H1 (cell line): ENCODE data around the gene NPY5R. TPM values are rescaled to one million over a fixed set of nuclear protein-coding genes. Genes with fewer than 3 reads are reported as not detected.

Source experiments
- CTCF ChIA-PET: fragments of 300-600 bp; sonication (Branson Sonifier 250); formaldehyde crosslinking; loops from one replicate; lab custom pipeline; 2021; ENCODE audit not compliant: partially characterized antibody; lab: Charles Lee
- POLR2A ChIA-PET: fragments of 300-600 bp; sonication (Branson Sonifier 250); formaldehyde crosslinking; loops from one replicate; lab custom pipeline; 2021; ENCODE audit warnings: inconsistent platforms; ENCODE audit not compliant: partially characterized antibody; lab: Charles Lee
- DNase-seq, 2 experiments: peaks; one replicate each; pipeline versions ENCODE4 v3.0.0 to v3.0.0-alpha.2; 2010 to 2022; ENCODE audit warnings: low spot score in 2 of 2, low read depth in 1 of 2, mixed read lengths in 1 of 2
- FAIRE-seq: peaks from 2 replicates; lab custom pipeline; 2011; peaks lifted over from hg19 to GRCh38; lab: Jason Lieb, UNC
- H2AFZ ChIP-seq: 2 replicates; pipeline ENCODE4 v1.8.1; 2012; ENCODE audit warnings: low read length, inconsistent platforms
- H2AK5ac ChIP-seq: 2 replicates; pipeline ENCODE4 v1.6.1; 2013; ENCODE audit warnings: low read depth, low read length
- H2BK120ac ChIP-seq: replicated peaks from 2 replicates; pipeline ENCODE3; 2013; ENCODE audit warnings: low read depth, low read length, inconsistent platforms
- H2BK12ac ChIP-seq: 2 replicates; pipeline ENCODE4 v1.6.1; 2013; ENCODE audit warnings: low read depth, low read length
- H2BK15ac ChIP-seq: 2 replicates; pipeline ENCODE4 v1.6.1; 2013; ENCODE audit warnings: low read length
- H2BK20ac ChIP-seq: 2 replicates; pipeline ENCODE4 v1.6.1; 2013; ENCODE audit warnings: low read length
- H2BK5ac ChIP-seq: 2 replicates; pipeline ENCODE4 v1.6.1; 2013; ENCODE audit warnings: low read depth, low read length
- H3K14ac ChIP-seq: 2 replicates; pipeline ENCODE4 v1.6.1; 2013; ENCODE audit warnings: inconsistent platforms; ENCODE audit not compliant: insufficient read length
- H3K18ac ChIP-seq: 2 replicates; pipeline ENCODE4 v1.6.1; 2013; ENCODE audit warnings: low read length; ENCODE audit errors: extremely low read depth
- H3K23ac ChIP-seq: 2 replicates; pipeline ENCODE4 v1.6.1; 2013; ENCODE audit warnings: inconsistent platforms; ENCODE audit not compliant: insufficient read length
- H3K23me2 ChIP-seq: 2 replicates; pipeline ENCODE4 v1.6.1; 2013; ENCODE audit warnings: low read depth, low read length
- H3K27ac ChIP-seq: 2 replicates; pipeline ENCODE4 v1.6.1; 2011; ENCODE audit warnings: low read depth, low read length, inconsistent platforms
- H3K27me3 ChIP-seq, 4 experiments: replicated peaks in 1 of 4; 1 replicate in 1 of 4; 2 replicates in 3 of 4; pipeline versions ENCODE4 v1.6.1 to v1.8.1; 2011 to 2013; ENCODE audit warnings: low read length in 3 of 4, mild to moderate bottlenecking in 3 of 4, inconsistent platforms in 2 of 4, mixed read lengths in 2 of 4, moderate library complexity in 1 of 4; ENCODE audit not compliant: control insufficient read depth in 3 of 4, insufficient read depth in 3 of 4; ENCODE audit errors: extremely low read depth in 1 of 4
- H3K36me3 ChIP-seq, 4 experiments: 2 replicates each; pipeline versions ENCODE4 v1.6.1 to v1.8.1; 2011 to 2013; ENCODE audit warnings: mild to moderate bottlenecking in 4 of 4, low read length in 3 of 4, moderate library complexity in 2 of 4, control low read depth in 1 of 4, inconsistent platforms in 1 of 4; ENCODE audit not compliant: insufficient read depth in 4 of 4, control insufficient read depth in 2 of 4
- H3K4ac ChIP-seq: replicated peaks from 2 replicates; pipeline ENCODE3; 2013; ENCODE audit warnings: low read length, low read depth, mixed read lengths, inconsistent platforms; ENCODE audit not compliant: insufficient read length
- H3K4me1 ChIP-seq, 4 experiments: replicated peaks in 1 of 4; 1 replicate in 1 of 4; 2 replicates in 3 of 4; pipeline versions ENCODE4 v1.6.1 to v1.8.1; 2011 to 2013; ENCODE audit warnings: low read length in 3 of 4, inconsistent platforms in 2 of 4, mixed read lengths in 1 of 4; ENCODE audit not compliant: insufficient read depth in 4 of 4, control insufficient read depth in 3 of 4
- H3K4me2 ChIP-seq, 2 experiments: 2 replicates each; pipeline versions ENCODE4 v1.6.1 to v1.8.1; 2011 to 2013; ENCODE audit warnings: low read depth in 2 of 2, low read length in 2 of 2, control low read depth in 1 of 2, inconsistent platforms in 1 of 2, mild to moderate bottlenecking in 1 of 2; ENCODE audit not compliant: insufficient read depth in 1 of 2
- H3K4me3 ChIP-seq, 4 experiments: fragments of 200-600, 300-600 bp in 1 of 4; sonication (generic), shearing (Covaris generic), sonication (Bioruptor Twin) in 1 of 4; 2 replicates each; pipeline versions ENCODE4 v1.5.1 to v1.8.1; 2011 to 2016; ENCODE audit warnings: low read length in 4 of 4, low read depth in 3 of 4, control low read depth in 2 of 4, inconsistent platforms in 2 of 4, mild to moderate bottlenecking in 2 of 4, mixed read lengths in 1 of 4, moderate library complexity in 1 of 4; ENCODE audit not compliant: insufficient read depth in 2 of 4; ENCODE audit errors: extremely low read depth in 1 of 4
- H3K56ac ChIP-seq: replicated peaks from 2 replicates; pipeline ENCODE3; 2013; ENCODE audit warnings: low read depth, mild to moderate bottlenecking, mixed read lengths, low read length, inconsistent platforms; ENCODE audit not compliant: insufficient read length
- H3K79me1 ChIP-seq: 2 replicates; pipeline ENCODE4 v1.6.1; 2013; ENCODE audit warnings: low read depth, low read length, control low read depth
- H3K79me2 ChIP-seq, 2 experiments: 2 replicates each; pipeline versions ENCODE4 v1.6.1 to v1.8.1; 2012 to 2013; ENCODE audit warnings: low read length in 2 of 2, mild to moderate bottlenecking in 2 of 2, inconsistent platforms in 1 of 2; ENCODE audit not compliant: insufficient read depth in 2 of 2, control insufficient read depth in 1 of 2
- H3K9ac ChIP-seq, 4 experiments: replicated peaks in 1 of 4; 1 replicate in 1 of 4; 2 replicates in 3 of 4; pipeline versions ENCODE4 v1.6.1 to v1.8.1; 2011 to 2013; ENCODE audit warnings: low read depth in 3 of 4, low read length in 3 of 4, control low read depth in 2 of 4, mild to moderate bottlenecking in 2 of 4, moderate library complexity in 2 of 4, inconsistent platforms in 1 of 4; ENCODE audit errors: extremely low read depth in 1 of 4
- H3K9me3 ChIP-seq, 2 experiments: 2 replicates each; pipeline versions ENCODE4 v1.6.1 to v1.8.1; 2012 to 2013; ENCODE audit warnings: mild to moderate bottlenecking in 2 of 2, moderate library complexity in 2 of 2, control low read depth in 1 of 2, inconsistent platforms in 1 of 2, low read depth in 1 of 2, low read length in 1 of 2, mixed read lengths in 1 of 2; ENCODE audit not compliant: insufficient read depth in 2 of 2
- H4K20me1 ChIP-seq, 2 experiments: replicated peaks in 1 of 2; 2 replicates each; pipeline versions ENCODE3 to v1.8.1; 2011 to 2013; ENCODE audit warnings: inconsistent platforms in 2 of 2, low read length in 2 of 2, mild to moderate bottlenecking in 1 of 2; ENCODE audit not compliant: insufficient read depth in 2 of 2, control insufficient read depth in 1 of 2
- H4K5ac ChIP-seq: 2 replicates; pipeline ENCODE4 v1.6.1; 2013; ENCODE audit warnings: low read length, low read depth, mixed read lengths, inconsistent platforms; ENCODE audit not compliant: insufficient read length
- H4K8ac ChIP-seq: 2 replicates; pipeline ENCODE4 v1.8.0; 2013; ENCODE audit warnings: mild to moderate bottlenecking, moderate library complexity, low read length, inconsistent platforms; ENCODE audit not compliant: insufficient read depth; ENCODE audit errors: extremely low read depth
- H4K91ac ChIP-seq: replicated peaks from 2 replicates; pipeline ENCODE3; 2013; ENCODE audit warnings: low read length, mixed read lengths, inconsistent platforms; ENCODE audit not compliant: insufficient read length
- BACH1 ChIP-seq: IDR thresholded peaks from 2 replicates; pipeline ENCODE4 v1.6.1; 2012; ENCODE audit warnings: low read length, improper control_type of control experiment
- CBX8 ChIP-seq: fragments of 300-800, 300-1000 bp; sonication (generic); IDR thresholded peaks from 2 replicates; pipeline ENCODE4 v1.7.1; 2016; ENCODE audit warnings: low read depth, low read length, borderline replicate concordance
- CREB1 ChIP-seq: IDR thresholded peaks from 2 replicates; pipeline ENCODE4 v1.6.1; 2012; ENCODE audit warnings: inconsistent platforms
- JUND ChIP-seq: IDR thresholded peaks from 2 replicates; pipeline ENCODE4 v1.6.1; 2011; ENCODE audit warnings: mild to moderate bottlenecking, improper control_type of control experiment, low read length
- NRF1 ChIP-seq: IDR thresholded peaks from 2 replicates; pipeline ENCODE4 v1.6.1; 2011; ENCODE audit warnings: mild to moderate bottlenecking, low read depth, low read length, improper control_type of control experiment
- PHF8 ChIP-seq: fragments of 200-600 bp; sonication (generic); conservative IDR thresholded peaks from 2 replicates; pipeline ENCODE4 v1.7.1; 2012; ENCODE audit warnings: low read depth, mild to moderate bottlenecking, inconsistent platforms, low read length, moderate library complexity
- SIRT6 ChIP-seq: IDR thresholded peaks from one replicate; pipeline ENCODE4 v1.7.1; 2012; ENCODE audit warnings: low read length, inconsistent platforms
- SRF ChIP-seq: IDR thresholded peaks from 2 replicates; pipeline ENCODE4 v1.6.1; 2011; ENCODE audit warnings: mild to moderate bottlenecking, low read depth, low read length, moderate library complexity
- TAF7 ChIP-seq: optimal IDR thresholded peaks from 2 replicates; pipeline ENCODE3; 2011; ENCODE audit warnings: low read depth, mild to moderate bottlenecking, inconsistent platforms, low read length, moderate library complexity, borderline replicate concordance
- WGBS, 2 experiments: shearing (Covaris generic) in 1 of 2; methylation state at CpG; one replicate each; pipeline versions ENCODE4 v1.1.6 to v1.1.7; 2013 to 2015; ENCODE audit warnings: low lambda C conversion rate in 2 of 2, mixed read lengths in 2 of 2, inconsistent platforms in 1 of 2, low coverage in 1 of 2, missing lambda C conversion rate in 1 of 2; ENCODE audit not compliant: insufficient replicate concordance in 2 of 2, insufficient coverage in 1 of 2, insufficient read length in 1 of 2; ENCODE audit errors: extremely low coverage in 1 of 2, missing lambda C conversion rate in 1 of 2; 5-methylcytosine and 5-hydroxymethylcytosine counted together
- polyA plus RNA-seq, 7 experiments: library from polyadenylated mRNA; depleted of rRNA in 3 of 7; stranded (reverse) in 5 of 7; unstranded in 2 of 7; fragments of >200 nt in 5 of 7; fragments of 200-250 nt in 2 of 7; gene quantifications; 1 replicate in 5 of 7; 2 replicates in 1 of 7; 4 replicates in 1 of 7; pipeline versions ENCODE4 v1.2.1 to v1.2.3, GENCODE V29; 2011 to 2013; ENCODE audit warnings: missing spikeins in 2 of 7, mixed read lengths in 2 of 7
- total RNA-seq: library from RNA; stranded (reverse); fragmentation: NEBNext Ultra II Directional; extraction: Animal tissue kit (Norgen Biotek cat#: 25700); gene quantifications from 2 replicates; pipeline ENCODE4 v1.2.1, GENCODE V29; 2021

NPY5R gene
- total and polyA plus RNA-seq, 2 of the 8 experiments (the other 6 are each of a cell fraction or from before 2014, with no cell fraction given), result 1.5 to 1.9 TPM

GRCh38 chr4:163309466-163309865 lies 34.2 kb upstream of the NPY5R start:
- WGBS, 2 experiments, result 94% methylated on average over 1 of the region's 1 CpG; no CpG with 5 or more reads in 1 of the 2 experiments
- no peak overlapping the region for H2BK20ac ChIP-seq
- no peaks in the 10 kb centered on the region for H4K20me1 ChIP-seq
- H3K23me2 ChIP-seq, result no peaks in the 10 kb centered on the region
- H4K8ac ChIP-seq, result no peak overlapping the region
- H3K27me3 ChIP-seq, result no peaks in the 10 kb centered on the region
- no peak overlapping the region for H3K4me3 ChIP-seq
- no peak overlapping the region for H3K27ac ChIP-seq
- no peaks in the 10 kb centered on the region for H3K4me1 ChIP-seq
- ChIA-PET CTCF (interaction anchor here (1.0 kb wide), 1 partner anchor 24 kb away, joined by 5 read pairs; the partner anchor contains the start of gene NPY1R), POLR2A (no interaction called here)
- no peak overlapping the region for H3K18ac ChIP-seq
- H2BK12ac ChIP-seq, result no peak overlapping the region
- no peaks in the 10 kb centered on the region for H3K36me3 ChIP-seq
- no peaks in the 10 kb centered on the region for H3K79me1 ChIP-seq
- H2BK120ac ChIP-seq, result no peak overlapping the region
- H2BK5ac ChIP-seq, result no peak overlapping the region
- no peak overlapping the region for H4K91ac ChIP-seq
- H3K4me2 ChIP-seq, result no peak overlapping the region
- no peak overlapping the region for H3K56ac ChIP-seq
- no peak overlapping the region for H2AFZ ChIP-seq
- H3K23ac ChIP-seq, result no peak overlapping the region
- H3K9ac ChIP-seq, result no peak overlapping the region
- no peak for DNase-seq
- H4K5ac ChIP-seq, result no peak overlapping the region
- no peak overlapping the region for H3K4ac ChIP-seq
- H2BK15ac ChIP-seq, result no peak overlapping the region
- no peak overlapping the region for H3K14ac ChIP-seq
- FAIRE-seq, result no peak
- H3K9me3 ChIP-seq, result no peaks in the 10 kb centered on the region
- no peaks in the 10 kb centered on the region for H3K79me2 ChIP-seq
- H2AK5ac ChIP-seq, result no peak overlapping the region
- TF ChIP-seq SIRT6, result no peak
- TF ChIP-seq CREB1, result no peak
- no peak for TF ChIP-seq SRF
- TF ChIP-seq CBX8, result no peak
- TF ChIP-seq TAF7, result no peak
- no peak for TF ChIP-seq JUND
- TF ChIP-seq BACH1, result no peak
- TF ChIP-seq NRF1, result no peak
- no peak for TF ChIP-seq PHF8
